ENCODE data around the gene SLC4A8. TPM values are rescaled to one million over a fixed set of nuclear protein-coding genes. Genes with fewer than 3 reads are reported as not detected.

SLC4A8 gene
- total RNA-seq, 2 donors from 2014 or later: 2.8 to 7.1 TPM

DNA sequence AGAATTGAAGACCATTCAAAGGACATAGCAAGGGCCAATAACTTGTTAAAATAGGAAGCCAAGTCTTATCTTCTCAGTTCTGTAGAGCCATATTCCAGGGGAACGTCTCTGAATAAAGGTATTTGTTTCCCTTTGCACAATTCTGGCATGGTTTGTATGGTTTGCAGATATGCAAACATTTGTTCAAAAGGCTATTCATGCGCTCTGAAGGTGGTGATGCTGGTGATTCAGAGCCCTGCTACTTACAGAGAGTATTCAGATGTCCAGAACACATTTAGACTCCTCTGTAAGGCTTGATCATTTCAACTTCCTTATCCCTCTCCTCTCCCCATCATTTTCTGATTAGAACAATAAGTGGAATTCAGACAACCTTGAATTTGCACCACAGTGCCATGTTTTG, 35.9 kb downstream of the SLC4A8 start:
- ATAC-seq (ENCODE audit: insufficient number of reproducible peaks, low FRiP score, low read depth) (no peak), DNase-seq (ENCODE audit: low spot score) (no peak)
- H3K36me3 ChIP-seq: no peaks in the 10 kb centered on the region
- no peak overlapping the region for H3K27ac ChIP-seq
- no peaks in the 10 kb centered on the region for H3K9me3 ChIP-seq
- H3K4me1 ChIP-seq (ENCODE audit: control insufficient read depth in 1 of 2, low read depth in 2 of 2): no peaks in the 10 kb centered on the region
- H3K4me3 ChIP-seq: no peak overlapping the region
- TF ChIP-seq CTCF (IDR thresholded peaks at IDR 0.05): no peak
- no peaks in the 10 kb centered on the region for H3K27me3 ChIP-seq (replicated peaks; ENCODE audit: insufficient read depth)

DNA sequence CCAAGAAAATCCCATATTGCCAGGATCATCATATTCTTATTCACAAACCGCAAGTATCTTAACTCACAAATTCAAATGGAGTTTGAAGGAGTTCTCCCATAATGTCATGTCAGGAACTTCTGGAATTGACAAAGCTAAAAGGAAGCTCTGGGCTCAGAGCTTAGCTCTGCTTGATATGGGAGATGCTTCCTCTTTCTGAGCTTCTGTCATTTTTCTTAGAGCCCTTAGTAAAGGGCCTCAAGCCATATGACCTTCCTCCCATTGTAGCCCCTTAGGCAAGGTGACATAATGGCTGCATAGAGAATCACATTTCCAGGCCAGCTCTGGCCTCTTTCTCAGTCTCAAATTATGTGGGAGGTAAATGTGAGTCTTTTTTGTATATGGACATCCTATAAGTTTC, 40.9 kb downstream of the SLC4A8 start:
- Histone ChIP-seq H3K27ac (no peak overlapping the region), H3K4me1 (ENCODE audit: control insufficient read depth in 1 of 2, low read depth in 2 of 2) (no peaks in the 10 kb centered on the region), H3K4me3 (no peak overlapping the region), H3K36me3 (no peaks in the 10 kb centered on the region), H3K27me3 (replicated peaks; ENCODE audit: insufficient read depth) (no peaks in the 10 kb centered on the region), H3K9me3 (no peaks in the 10 kb centered on the region)
- no peak for TF ChIP-seq CTCF (IDR thresholded peaks at IDR 0.05)
- no peak for ATAC-seq (ENCODE audit: insufficient number of reproducible peaks, low FRiP score, low read depth)
- no peak for DNase-seq (ENCODE audit: low spot score)

DNA sequence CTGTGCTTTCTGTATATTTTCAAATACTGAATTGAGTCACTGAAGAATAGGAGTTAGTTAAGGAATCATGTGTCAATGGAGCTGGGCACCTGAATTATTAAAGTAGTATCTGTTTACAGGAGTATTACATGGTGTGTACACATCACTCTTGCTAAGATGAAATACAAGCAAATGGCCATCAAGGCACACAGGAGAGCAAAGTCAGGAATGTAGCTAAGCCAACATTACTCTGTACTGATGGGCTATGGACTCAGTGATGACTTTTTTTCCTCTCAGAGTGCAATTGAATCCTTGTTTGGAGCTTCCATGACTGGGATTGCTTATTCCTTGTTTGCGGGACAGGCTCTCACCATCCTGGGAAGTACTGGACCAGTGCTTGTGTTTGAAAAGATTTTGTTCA, 45.5 kb downstream of the SLC4A8 start:
- Histone ChIP-seq H3K9me3 (no peaks in the 10 kb centered on the region), H3K36me3 (no peaks in the 10 kb centered on the region)
- no peak for ATAC-seq (ENCODE audit: insufficient number of reproducible peaks, low FRiP score, low read depth)

DNA sequence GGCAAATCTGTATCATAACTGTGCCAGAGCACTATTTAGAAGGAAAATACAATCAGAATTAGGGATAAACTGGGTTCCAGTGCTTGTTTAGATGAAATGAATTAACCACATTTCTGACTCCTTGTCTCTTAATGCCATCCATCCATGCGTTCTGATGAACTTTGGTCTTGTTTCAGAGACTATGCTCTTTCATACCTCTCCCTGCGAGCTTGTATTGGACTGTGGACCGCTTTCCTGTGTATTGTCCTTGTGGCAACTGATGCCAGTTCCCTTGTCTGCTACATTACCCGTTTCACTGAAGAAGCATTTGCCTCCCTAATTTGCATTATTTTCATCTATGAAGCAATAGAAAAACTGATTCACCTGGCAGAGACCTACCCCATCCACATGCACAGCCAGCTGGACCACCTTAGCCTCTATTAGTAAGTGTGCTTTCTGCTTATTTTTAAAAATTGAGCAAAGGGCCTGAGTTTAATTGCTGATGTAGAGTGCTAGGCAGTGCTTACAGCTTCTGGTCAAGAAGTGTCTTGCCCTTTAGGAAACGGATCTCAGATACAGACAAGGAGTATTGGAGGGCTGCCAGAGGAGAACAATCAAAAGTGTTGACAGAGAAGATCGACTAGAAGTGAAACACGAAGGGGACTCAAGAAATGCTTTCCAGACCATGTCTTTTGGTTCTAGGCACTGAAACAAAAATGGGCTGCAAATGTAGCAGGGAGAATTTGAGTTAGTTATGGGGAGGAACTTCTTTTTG, 46.7 kb downstream of the SLC4A8 start:
- H3K4me3 ChIP-seq: no peak overlapping the region

More for the DNA sequence above, 45.5 kb downstream of the SLC4A8 start:
- DNase-seq (ENCODE audit: low spot score): no peak
- Histone ChIP-seq H3K4me1 (ENCODE audit: control insufficient read depth in 1 of 2, low read depth in 2 of 2) (no peaks in the 10 kb centered on the region), H3K4me3 (no peak overlapping the region), H3K27ac (no peak overlapping the region), H3K27me3 (replicated peaks; ENCODE audit: insufficient read depth) (no peaks in the 10 kb centered on the region)
- TF ChIP-seq CTCF (IDR thresholded peaks at IDR 0.05): no peak

GRCh38 chr12:51472984-51473383, 48.4 kb downstream of the SLC4A8 start:
- Histone ChIP-seq H3K27me3 (replicated peaks; ENCODE audit: insufficient read depth) (no peaks in the 10 kb centered on the region), H3K36me3 (no peaks in the 10 kb centered on the region), H3K4me3 (no peak overlapping the region), H3K27ac (no peak overlapping the region), H3K9me3 (no peaks in the 10 kb centered on the region), H3K4me1 (ENCODE audit: control insufficient read depth in 1 of 2, low read depth in 2 of 2) (no peaks in the 10 kb centered on the region)
- DNase-seq (ENCODE audit: low spot score) (no peak), ATAC-seq (ENCODE audit: insufficient number of reproducible peaks, low FRiP score, low read depth) (no peak)
- TF ChIP-seq CTCF (IDR thresholded peaks at IDR 0.05): no peak

More for the DNA sequence above, 46.7 kb downstream of the SLC4A8 start:
- H3K27ac ChIP-seq: no peak overlapping the region
- no peaks in the 10 kb centered on the region for H3K4me1 ChIP-seq (ENCODE audit: control insufficient read depth in 1 of 2, low read depth in 2 of 2)
- H3K9me3 ChIP-seq: no peaks in the 10 kb centered on the region
- ATAC-seq (ENCODE audit: insufficient number of reproducible peaks, low FRiP score, low read depth) (no peak), DNase-seq (ENCODE audit: low spot score) (no peak)
- TF ChIP-seq CTCF (IDR thresholded peaks at IDR 0.05): no peak
- H3K27me3 ChIP-seq (replicated peaks; ENCODE audit: insufficient read depth): no peaks in the 10 kb centered on the region
- H3K36me3 ChIP-seq: no peaks in the 10 kb centered on the region

Measured in thoracic aorta (tissue), 2 donors.